Esophagus mucosa (tissue), 1 donor: Measurements from ENCODE around the gene NDUFA11. TPM values are rescaled to one million over a fixed set of nuclear protein-coding genes. Genes with fewer than 3 reads are reported as not detected.

Source experiments
- ATAC-seq: fragments of 200-7000 bp; cut with Tn5 transposase; one replicate; pipeline ENCODE4 v1.9.1; 2020
- total RNA-seq: library from RNA; stranded (reverse); gene quantifications from one replicate; pipeline ENCODE4 v1.2.4, GENCODE V29; 2023
- donor health status: DM: yes; HTN: yes; CAD: no.

Gene NDUFA11
- total RNA-seq, 1 donor from 2014 or later = 217 TPM

DNA sequence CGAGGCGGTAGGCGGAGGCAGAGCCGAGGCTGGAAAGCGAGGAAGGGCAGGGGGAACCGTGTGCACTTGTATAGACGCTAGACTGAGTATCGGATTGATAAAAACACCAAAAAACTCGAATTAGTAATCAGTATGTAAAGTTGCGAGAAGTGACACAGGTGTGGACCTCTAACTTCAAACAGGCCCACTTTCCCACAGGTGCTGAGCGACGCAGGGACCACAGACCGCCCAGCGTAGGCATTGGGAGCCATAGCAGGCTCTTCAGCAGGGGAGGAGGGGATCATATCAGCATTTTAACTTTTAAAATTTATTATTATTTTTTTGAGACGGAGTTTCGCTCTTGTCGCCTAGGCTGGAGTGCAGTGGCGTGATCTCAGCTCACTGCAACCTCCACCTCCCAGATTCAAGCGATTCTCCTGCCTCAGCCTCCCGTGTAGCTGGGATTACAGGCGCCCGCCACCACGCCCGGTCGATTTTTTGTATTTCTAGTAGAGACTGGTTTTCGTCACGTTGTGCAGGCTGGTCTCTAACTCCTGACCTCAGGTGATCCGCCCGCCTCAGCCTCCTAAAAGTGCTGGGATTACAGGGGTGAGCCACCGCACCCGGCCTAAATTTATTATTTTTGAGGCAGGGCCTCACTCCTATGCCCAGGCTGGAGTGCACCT is 1.7 kb upstream of the NDUFA11 start:
- no peak for ATAC-seq

DNA sequence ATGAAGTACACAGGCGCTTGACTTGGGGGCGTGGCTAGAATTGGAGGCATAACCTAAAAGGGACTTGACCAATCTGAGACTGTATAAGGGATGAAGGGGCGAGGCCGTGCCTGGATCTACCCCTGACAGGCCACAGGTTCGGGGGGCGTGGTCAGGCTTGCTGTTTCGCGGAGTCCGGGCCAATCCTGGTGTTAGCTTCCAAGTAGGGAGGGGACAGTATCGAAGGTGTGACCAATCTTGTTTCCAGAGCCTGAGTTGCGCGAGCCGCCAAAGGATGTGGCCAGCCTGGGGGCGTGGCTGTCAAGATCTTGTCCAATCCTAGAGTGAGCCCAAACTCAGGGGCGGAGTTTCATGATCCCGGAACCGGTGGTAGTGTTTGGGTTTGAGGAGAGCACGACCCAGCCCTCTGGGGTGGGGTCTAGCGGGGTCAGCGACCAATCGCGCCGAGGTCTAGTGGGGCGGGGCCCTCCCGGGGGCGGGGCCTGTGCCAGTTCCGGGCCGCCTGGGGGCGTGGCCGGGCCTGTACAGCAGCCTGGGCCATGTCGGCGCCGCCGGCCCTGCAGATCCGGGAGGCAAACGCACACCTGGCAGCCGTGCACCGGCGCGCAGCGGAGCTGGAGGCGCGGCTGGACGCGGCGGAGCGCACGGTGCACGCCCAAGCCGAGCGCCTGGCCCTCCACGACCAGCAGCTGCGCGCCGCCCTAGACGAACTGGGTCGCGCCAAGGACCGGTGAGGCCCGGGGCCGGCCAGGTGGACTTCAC is 943 bp upstream of the NDUFA11 start, which contains the start of gene VMAC:
VMAC (plus strand) TSS at position 521 of the 762 bp plus-strand sequence; CDS start at position 540, 19 bp downstream.
- peak; percentile 88 for ATAC-seq

DNA sequence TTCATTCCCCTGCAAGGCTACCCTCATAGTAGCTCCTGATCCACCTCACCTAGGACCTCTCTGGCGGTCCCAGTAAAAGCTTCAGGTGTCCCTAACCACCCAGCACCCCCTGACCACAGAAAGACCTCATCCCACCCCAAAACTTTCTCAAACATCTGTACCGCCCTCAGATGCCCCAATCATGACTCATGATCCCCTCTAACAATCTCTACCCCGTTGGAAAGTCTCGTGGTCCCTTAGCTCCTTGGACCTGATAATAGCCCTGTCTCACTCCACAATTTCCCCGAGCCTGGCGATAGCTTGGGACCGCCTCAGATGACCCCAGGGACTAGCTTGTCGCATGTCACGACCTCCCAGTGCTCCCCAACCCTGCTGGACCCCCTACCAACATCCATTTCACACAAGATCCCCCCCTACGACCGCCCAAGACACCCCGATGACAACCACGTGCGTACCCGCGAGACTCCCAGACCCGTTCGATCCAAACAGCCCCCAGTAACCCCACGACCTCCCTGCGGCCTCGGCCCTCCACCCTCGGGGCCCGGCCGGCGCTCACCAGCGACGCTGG is 450 bp downstream of the NDUFA11 start:
- no peak for ATAC-seq

DNA sequence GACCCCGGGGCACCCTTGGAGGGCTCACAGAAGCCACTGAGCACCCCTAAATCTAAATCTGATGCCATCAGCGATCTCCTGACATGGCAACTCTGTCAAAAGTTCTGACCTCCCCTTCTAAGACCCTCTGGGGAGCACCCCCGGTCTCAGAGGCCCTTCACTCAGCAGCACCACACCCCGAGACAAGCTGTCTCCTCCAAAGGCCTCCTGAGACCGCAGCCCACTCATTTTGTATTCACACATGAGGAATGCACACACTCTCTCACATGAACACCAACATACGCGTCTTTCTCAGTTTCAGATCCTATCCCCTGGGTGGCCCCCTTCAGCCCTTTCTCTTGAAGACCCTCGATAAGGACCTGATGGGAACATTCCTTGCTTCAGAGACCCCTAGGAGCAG is 2.6 kb downstream of the NDUFA11 start:
- ATAC-seq = no peak

DNA sequence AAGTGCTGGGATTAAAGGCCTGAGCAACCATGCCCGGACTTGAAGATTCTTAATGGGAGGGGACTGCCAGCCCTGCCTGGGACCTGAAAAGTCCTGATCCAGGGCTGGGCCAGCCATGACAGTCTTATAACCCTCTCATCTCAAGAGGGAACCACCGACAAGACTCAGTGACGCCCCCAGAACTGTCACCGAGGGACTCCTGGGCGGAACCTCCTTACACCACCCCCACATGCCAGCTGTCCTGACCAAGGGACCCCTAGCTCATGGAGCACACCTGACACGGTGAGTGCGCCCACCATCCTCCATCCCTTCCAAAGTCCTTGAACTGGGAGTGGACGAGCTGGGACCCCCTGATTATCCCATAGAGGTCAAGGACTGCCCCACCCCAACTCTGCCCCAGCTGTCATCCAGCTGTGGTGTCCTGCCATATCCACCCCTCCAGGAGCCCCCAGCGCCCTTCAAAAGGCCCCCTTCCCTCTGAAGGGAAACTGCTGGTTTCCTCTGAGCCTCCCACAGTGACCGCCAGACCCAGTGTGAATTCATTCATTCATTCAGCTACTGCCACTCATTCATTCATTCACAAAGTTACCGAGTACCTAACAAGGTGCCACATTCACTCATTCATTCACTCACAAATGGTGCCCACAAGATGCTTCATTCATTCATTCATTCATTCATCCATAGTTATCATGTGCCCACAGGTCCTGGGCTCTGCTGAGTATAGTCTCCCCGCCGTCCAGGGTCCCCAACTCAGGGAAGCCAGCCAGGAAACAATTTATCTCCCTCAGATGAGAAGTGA is 3.7 kb downstream of the NDUFA11 start:
- ATAC-seq = no peak

DNA sequence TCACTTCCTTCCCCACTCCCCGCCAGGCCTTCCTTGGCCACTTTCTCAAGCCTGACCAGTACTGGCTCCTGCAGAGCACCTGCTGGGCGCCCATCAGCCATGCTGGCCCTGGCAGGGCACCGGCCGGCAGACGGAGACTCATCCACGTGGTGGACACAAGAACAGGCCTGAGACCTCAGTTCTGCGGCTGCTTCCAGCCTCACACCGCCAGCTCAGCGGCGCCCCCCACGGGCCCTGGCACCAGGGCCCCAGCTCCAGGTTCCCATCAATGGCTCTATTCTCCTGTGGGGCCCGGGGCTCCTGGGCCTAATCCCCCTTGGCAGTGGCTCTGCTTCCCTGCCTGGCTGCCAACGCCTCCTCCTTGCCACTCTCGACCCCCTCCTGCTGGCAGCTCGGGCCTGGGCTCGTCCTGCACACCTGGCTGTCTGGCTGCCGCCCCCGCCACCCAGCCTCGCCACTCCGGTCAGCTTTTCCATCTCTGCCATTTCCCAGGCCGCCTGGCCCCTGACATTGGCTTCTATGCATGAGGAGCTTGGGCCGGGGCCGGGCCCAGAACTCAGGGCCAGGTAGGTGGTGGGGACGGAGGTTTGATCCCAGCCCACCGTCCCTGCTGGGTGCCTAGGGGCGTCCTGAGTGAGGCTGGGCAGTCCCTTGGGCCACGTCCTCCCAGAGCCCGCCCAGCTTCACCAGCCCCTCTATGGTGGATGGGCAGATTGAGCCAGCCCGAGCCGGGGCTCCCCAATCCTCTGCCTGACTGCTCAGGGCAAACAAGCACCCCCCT is 6.2 kb downstream of the NDUFA11 start:
- no peak for ATAC-seq

DNA sequence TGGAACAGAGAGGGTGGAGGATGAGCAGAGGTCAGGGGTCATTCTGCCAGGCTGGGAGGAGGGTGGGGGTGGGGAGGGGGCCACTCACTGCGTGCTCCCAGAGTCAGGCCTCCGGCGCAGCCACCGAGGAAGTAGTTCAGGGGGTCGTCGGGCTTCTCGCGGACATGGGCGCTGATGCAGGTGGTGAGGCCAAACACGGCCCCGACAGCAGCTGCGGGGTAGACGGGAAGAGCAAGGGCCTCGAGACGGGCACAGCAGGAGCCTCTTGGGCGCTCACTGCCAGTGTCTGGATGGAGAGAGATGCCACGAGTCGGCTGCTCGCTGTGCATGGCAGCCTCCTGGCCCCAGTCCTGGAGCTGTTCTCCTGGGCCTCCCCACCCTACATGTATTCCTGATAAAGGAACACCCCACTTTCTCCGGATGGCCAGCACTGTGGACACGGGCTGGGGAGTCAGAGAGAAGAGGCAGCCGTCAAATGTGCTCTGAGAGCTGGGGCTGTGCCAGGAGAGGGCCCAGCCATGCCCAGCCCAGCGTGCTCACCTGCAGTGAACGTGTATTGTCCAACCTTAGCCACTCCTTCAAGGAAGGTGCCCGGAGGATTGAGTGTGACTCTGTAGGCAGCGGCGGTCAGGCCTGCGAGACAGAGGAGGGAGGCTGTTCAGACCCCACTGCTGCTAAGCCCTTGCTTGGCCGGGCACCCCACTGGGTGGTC is 7.1 kb downstream of the NDUFA11 start:
- ATAC-seq = no peak

DNA sequence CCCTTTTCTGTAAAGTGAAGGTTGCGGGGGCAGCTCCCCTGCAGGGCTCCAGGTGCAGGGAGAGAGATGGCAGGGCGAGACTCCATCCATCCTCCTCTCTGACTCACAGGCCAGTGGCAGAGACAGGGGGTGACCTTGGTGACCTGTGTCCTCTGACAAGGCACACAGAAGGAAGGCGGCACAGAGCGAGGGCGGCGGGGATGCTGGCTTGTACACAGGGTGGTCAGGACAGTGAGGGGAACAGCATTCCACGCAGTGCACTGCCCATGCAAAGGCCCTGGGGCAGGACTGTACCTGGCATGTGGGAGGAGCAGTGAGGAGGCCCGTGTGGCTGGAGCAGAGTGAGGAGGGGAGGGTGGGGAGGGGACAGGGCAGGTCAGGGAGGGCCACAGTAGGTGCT is 7.7 kb downstream of the NDUFA11 start:
- no peak for ATAC-seq

DNA sequence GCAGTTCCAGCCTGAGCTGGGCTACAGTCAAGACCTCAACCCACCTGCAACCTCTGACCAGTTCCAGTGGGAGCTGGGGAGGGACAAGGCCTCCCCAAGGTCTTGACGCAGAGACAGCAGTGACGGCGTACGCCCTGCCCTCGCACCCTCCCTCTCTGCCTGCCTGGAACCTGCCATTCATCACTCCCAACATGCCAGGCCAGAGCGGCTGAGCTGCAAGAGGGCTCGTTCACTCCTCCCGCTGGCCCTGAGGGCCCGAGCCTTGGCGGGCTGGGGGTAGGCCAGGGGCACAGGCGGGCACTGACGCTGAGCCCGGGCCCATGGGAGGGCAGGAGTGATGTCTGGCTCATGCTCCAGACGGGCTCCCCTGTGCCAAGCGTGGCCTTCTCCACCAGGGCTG is 8.2 kb downstream of the NDUFA11 start:
- no peak for ATAC-seq

DNA sequence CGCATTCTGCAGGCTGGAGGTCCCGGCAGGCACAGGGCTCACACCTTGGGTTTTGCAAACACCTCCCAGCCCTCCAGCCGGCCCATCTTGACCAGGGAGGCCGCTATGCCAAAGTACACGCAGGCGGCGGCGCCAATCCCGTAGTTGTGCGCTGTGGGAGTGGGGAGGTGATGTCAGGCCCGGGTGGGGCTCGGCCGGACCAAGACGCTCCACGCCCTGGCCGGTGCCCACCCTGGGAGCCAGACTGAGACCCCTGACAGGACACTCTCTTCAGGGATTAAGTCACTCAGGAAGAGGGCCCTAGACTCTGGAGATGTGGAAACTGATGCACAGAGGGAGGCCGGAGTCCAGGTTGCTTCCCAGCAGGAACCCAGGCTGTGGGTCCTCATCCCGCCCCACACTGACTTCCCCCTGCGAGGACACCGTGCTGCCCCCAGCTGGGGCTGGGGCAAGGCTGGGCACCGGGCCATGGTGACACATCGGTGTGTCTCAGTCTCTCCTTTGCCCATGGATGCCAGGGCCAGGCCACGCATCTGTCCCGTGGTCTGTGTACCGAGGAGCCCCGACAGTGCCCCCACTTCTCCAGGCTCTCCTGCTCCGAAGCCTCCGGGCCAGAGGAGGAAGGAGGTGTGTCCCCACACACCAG is 8.8 kb downstream of the NDUFA11 start:
- ATAC-seq = no peak

DNA sequence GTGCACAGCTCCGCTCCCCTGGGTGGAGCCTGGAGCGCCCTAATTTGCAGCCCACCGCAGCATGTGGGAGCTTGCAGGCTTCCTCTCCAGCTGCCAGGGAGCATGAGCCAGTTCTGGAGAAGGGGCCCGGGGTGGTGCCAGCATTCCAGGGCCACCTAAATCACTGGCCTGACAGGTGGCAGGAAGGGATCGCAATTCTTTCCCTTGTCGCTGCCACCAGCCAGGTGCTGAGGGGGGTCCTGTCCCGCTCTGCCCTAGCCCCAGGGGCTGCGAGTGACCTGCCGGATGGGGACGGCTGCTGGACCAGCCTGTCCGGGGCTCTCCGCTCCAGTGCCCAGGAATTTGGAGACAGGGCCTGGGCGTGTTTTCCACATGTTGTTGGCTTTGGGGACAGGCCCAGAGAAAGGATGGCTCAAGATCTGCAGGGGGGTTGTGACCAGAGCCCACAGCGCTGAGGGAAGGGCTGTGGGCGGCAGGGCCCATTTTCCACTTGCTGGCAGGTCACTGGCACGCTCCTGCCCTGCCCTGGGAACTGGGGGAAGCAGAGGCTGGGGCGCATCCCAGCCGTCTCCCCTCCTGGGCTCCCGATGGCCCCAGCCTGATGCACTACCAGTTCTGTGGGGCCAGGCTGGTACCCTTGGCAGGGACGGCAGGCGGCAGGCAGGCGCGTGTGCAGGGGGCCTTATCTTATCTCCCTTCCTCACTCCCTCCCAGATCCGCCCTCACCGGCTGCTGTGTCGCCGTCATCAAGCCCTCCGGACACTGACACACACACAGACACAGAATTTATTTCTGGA is 9.5 kb downstream of the NDUFA11 start:
- ATAC-seq = peak; percentile 27

DNA sequence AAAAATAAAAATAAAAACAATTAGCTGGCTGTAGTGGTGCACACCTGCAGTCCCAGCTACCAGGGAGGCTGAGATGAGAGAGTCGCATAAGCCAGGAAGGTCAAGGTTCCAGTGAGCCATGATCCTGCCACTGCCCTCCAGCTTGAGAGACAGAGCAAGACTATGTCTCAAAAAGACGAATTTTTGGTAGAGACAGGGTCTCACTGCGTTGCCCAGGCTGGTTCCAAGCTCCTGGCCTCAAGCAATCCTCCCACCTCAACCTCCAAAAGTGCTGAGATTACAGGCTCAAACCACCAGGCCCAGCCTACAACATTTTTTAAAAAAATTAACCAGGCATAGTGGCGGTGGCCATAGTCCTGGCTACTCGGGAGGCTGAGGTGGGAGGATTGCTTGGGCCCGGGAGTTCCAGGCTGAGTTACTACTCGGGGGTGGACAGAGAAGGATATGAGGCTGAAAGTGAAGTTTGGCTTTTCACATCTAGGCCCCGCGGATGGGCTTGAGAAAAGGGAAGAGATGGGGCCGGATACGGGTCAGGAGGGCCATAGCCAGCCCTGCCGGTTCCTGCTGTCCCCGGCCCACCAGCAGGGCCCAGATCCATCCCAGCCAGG is 10.2 kb downstream of the NDUFA11 start:
- no peak for ATAC-seq

DNA sequence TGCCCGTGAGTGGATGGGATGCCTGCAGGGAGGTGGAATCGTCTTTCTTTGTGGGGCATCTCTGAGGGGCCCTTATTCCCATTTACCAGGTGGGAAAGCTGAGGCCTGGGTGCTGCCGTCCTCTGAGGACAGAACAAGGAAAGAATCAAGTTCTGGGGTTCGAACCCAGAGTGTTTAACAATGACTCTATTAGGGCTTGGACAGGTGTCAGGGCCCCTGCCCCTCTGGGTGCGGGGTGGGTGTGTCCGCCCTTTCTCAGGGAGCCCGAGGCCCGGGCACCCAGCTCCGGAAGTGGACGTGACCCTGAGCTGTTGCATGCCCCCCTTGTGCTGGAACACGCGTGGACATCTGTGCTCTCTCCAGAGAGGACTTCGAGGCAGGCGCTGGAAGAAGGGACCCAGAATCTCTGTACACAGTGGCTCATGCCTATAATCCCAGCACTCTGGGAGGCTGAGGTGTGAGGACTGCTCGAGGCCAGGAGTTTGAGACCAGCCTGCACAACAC is 10.8 kb downstream of the NDUFA11 start:
- ATAC-seq = no peak

DNA sequence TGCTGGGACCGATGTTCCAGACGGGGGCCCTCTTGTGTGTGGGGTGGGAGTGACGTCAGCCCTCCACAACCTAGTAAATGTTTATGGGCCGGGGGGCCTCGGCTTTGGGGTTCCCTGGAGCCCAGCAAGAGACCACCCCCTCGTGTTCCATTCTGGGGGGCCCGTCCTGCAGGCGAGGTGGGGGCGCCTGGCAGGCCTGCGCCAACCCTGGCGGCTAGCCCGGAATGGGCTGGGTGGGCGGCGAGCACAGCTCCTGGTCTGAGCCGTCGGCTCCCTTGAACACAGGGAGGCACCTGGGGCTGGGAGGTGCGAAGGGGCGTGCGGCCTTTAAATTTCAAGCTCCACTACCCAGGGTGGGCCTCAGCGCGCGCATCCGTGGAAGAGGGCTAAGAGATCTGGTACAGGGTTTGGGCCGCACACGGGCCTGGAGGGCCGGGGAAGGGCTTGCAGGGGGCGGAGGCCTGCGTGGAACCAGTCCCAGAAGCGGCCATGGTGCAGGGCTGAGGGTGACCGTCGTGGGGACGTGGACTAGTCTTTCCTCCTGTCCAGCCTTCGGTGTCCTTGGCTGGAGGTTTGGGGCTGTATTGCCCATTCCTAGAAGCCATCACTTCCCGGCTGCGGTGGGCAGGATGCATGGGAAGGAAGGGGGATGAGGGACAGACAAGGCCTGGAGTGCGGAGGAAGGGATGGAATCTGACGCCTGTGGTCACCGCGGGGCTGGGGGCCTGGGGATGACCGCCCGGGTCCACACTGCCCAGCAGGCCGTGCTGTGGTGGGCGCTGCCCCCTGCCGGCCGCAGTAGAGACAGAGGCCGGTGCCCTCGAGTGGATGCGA is 11.4 kb downstream of the NDUFA11 start:
- ATAC-seq = peak; percentile 45

DNA sequence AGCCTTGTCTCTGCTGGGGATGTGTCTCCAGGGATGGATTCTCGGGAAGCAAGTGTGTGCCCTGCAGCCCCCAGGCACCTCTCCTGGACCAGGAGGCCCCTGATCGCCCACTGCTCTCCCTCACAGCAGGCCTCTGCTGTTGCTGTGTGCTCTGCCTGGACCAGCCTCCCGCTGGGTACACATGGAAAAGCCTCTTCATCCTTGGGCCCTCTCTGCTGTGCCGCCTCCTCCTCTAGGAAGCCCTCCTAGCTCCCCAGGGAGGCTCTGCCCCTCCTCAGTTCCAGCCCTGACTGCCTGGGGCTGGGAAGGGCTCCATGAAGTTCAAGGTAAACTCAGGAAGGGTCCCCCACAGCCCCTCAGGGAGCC is 12.0 kb downstream of the NDUFA11 start:
- ATAC-seq = peak; percentile 1

DNA sequence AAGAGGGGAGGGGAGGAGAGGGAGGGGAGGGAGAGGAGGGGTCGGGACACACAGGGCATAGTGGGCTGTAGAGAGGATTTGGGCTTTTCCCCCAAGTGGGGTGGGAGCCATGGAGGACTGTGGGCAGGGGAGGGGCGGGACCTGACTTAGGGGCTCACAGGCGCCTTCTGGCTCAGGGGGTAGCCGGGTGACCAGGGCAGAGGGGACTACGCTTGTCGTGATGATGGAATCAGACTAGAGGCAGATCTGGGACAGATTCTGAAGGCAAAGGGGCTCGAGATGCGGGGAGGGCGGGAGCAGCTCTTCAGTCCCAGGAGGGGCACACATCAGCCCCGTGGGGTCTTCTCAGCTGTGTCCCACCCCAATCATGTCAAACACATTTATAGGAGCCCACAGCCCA is 13.5 kb downstream of the NDUFA11 start:
- peak; percentile 1 for ATAC-seq

DNA sequence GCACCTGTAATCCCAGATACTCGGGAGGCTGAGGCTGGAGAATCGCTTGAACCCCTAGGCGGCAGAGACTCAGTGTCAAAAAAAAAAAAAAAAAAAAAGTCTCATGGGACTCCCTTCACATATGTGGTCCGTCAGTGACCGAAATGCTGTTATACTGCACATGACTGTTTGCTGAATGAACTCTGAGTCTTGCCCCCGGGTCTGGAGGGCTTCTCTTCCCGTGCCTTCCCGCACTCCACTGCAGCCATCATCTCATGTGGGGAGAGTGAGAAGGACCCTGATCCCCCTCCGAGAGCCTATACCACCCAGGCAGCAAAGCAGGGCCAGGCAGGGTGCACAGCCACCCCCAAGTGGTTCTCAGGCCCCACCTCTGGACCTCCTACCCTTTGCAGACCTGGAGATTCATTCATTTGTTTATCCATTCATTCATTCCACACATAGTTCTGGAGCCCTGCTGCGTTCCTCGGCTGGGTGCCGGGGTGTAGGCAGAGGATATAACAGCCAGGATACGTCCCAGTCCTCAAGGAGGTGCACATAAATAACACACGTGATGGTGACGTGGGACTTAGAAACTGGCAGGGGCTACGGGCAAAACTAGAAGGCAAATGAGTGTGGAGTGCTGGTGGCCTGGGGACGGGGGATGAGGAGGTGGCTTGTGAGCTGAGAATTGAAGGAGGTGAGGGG is 14.2 kb downstream of the NDUFA11 start:
- ATAC-seq = no peak
